ENCODE measurements around the gene PARS2. TPM values are rescaled to one million over a fixed set of nuclear protein-coding genes. Genes with fewer than 3 reads are reported as not detected.

The PARS2 gene
- polyA plus RNA-seq, 2 of the 4 experiments (the other 2 are of a cell fraction), result 2.3 to 2.9 TPM

GRCh38 chr1:54766726-54767125, 2.4 kb upstream of the PARS2 start:
- no peak for ATAC-seq
- H3K4me1 ChIP-seq, result no peaks in the 10 kb centered on the region
- no peak overlapping the region for H3K4me3 ChIP-seq
- H3K4me2 ChIP-seq, result no peak overlapping the region
- FAIRE-seq, result no peak
- no peaks in the 10 kb centered on the region for H3K9me3 ChIP-seq
- no peak for DNase-seq (ENCODE audit: low read depth in 1 of 2, low spot score in 1 of 2)
- H3K27ac ChIP-seq, result no peak overlapping the region
- POLR2A ChIA-PET, result no interaction called here
- CTCF ChIA-PET, result no interaction called here
- TF ChIP-seq MYC (IDR thresholded peaks at IDR 0.05; ENCODE audit: borderline replicate concordance, low read length), result no peak
- TF ChIP-seq, protein P1, sequence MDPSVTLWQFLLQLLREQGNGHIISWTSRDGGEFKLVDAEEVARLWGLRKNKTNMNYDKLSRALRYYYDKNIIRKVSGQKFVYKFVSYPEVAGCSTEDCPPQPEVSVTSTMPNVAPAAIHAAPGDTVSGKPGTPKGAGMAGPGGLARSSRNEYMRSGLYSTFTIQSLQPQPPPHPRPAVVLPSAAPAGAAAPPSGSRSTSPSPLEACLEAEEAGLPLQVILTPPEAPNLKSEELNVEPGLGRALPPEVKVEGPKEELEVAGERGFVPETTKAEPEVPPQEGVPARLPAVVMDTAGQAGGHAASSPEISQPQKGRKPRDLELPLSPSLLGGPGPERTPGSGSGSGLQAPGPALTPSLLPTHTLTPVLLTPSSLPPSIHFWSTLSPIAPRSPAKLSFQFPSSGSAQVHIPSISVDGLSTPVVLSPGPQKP (IDR thresholded peaks at IDR 0.05; ENCODE audit: low read depth, low read length), result no peak
- TF ChIP-seq USF2 (IDR thresholded peaks at IDR 0.05), result no peak
- TF ChIP-seq EHMT2 (IDR thresholded peaks at IDR 0.05; ENCODE audit: low read depth), result no peak
- no peak for TF ChIP-seq ZC3H11A (IDR thresholded peaks at IDR 0.05)
- WGBS (ENCODE audit: missing lambda C conversion rate), result 34% methylated on average over 4 of the region's 4 CpGs

DNA sequence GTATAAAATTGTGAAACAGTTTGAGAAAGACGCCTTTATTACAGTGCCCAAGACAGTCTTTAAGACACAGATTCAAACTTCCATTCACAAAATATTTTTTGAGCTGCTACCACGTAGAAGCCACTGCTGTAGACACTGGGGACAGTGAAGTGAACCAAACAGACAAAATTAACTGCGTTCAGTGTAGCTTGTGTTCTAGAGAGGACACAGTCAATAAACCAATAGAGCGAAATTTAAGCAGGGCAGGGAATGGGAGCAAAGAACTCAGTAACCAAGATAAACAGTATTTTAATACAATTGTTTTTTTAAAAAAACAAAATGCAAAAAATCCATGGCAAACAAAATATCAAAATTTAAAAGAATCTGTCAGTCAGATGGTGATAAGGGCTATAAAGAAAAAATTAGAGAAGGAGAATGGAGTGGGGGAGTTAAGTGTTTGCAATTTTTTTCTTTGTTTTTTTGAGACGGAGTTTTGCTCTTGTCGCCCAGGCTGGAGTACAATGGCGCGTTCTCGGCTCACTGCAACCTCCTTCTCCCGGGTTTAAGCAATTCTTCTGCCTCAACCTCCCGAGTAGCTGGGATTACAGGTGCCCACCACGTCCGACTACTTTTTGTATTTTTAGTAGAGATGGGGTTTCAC, 719 bp upstream of the PARS2 start:
- Histone ChIP-seq H3K9me3 (no peaks in the 10 kb centered on the region), H3K4me3 (peak overlapping the region; percentile 44), H3K4me1 (no peaks in the 10 kb centered on the region), H3K4me2 (peak overlapping the region; percentile 72), H3K27ac (peak overlapping the region; percentile 41 to 78; a peak in 5 of 6 replicates)
- WGBS (ENCODE audit: missing lambda C conversion rate), result 40% methylated on average over 13 of the region's 13 CpGs
- ChIA-PET CTCF (interaction anchor here (0.7 to 1.0 kb wide), 2 partner anchors 9 to 185 kb away, joined by 3 read pairs; no protein-coding TSS in a partner anchor), POLR2A (no interaction called here)
- no peak for FAIRE-seq
- DNase-seq (ENCODE audit: low read depth in 1 of 2, low spot score in 1 of 2), result no peak
- peak; percentile 46 to 52 for ATAC-seq
- no peak for TF ChIP-seq RAD21 (conservative IDR thresholded peaks at IDR 0.05 in 1 of 2, IDR thresholded peaks at IDR 0.05 in 1 of 2)
- TF ChIP-seq CBX8 (IDR thresholded peaks at IDR 0.05), result no peak
- TF ChIP-seq FOSB (CRISPR knock-in tag; IDR thresholded peaks at IDR 0.05), result no peak
- TF ChIP-seq TP53 (CRISPR knock-in tag; IDR thresholded peaks at IDR 0.05), result no peak
- no peak for TF ChIP-seq PBX3 (IDR thresholded peaks at IDR 0.05)

DNA sequence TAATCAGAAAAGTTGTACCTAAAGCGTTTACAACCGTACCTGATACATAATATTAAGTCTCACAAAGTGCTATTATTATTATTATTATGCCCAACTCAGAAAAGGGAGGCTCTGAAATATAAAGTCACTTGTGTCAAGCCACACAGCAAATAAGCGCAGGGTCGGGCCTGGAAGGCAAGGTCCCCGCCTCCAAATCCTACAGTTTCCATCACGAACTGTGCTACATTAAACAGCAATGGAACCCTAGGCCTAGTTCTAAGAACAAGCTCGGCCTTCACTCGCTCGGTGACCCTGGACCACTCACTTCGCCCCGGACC, 549 bp downstream of the PARS2 start:
- Histone ChIP-seq H3K4me2 (peak overlapping the region; percentile 88), H3K9me3 (no peaks in the 10 kb centered on the region), H3K4me3 (peak overlapping the region; percentile 70), H3K27ac (peak overlapping the region; percentile 81 to 89), H3K4me1 (no peaks in the 10 kb centered on the region)
- CTCF ChIA-PET, result no interaction called here
- WGBS (ENCODE audit: missing lambda C conversion rate), result 5% methylated on average over 9 of the region's 11 CpGs
- ATAC-seq (peak; percentile 7 to 12; a peak in 3 of 6 replicates), DNase-seq (ENCODE audit: low read depth in 1 of 2, low spot score in 1 of 2) (peak in 1 of 2 experiments; percentile 7), FAIRE-seq (no peak)
- TF ChIP-seq POLR2A (IDR thresholded peaks at IDR 0.05; ENCODE audit: low read length), result no peak
- no peak for TF ChIP-seq USF2 (IDR thresholded peaks at IDR 0.05)
- no peak for TF ChIP-seq EHF (CRISPR knock-in tag; IDR thresholded peaks at IDR 0.05)
- TF ChIP-seq, protein P2, sequence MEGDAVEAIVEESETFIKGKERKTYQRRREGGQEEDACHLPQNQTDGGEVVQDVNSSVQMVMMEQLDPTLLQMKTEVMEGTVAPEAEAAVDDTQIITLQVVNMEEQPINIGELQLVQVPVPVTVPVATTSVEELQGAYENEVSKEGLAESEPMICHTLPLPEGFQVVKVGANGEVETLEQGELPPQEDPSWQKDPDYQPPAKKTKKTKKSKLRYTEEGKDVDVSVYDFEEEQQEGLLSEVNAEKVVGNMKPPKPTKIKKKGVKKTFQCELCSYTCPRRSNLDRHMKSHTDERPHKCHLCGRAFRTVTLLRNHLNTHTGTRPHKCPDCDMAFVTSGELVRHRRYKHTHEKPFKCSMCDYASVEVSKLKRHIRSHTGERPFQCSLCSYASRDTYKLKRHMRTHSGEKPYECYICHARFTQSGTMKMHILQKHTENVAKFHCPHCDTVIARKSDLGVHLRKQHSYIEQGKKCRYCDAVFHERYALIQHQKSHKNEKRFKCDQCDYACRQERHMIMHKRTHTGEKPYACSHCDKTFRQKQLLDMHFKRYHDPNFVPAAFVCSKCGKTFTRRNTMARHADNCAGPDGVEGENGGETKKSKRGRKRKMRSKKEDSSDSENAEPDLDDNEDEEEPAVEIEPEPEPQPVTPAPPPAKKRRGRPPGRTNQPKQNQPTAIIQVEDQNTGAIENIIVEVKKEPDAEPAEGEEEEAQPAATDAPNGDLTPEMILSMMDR (IDR thresholded peaks at IDR 0.05), result no peak
- no peak for TF ChIP-seq PHF8 (IDR thresholded peaks at IDR 0.05; ENCODE audit: borderline replicate concordance, low read depth)
- TF ChIP-seq GATA3 (IDR thresholded peaks at IDR 0.05; ENCODE audit: borderline replicate concordance), result no peak
- no peak for TF ChIP-seq SMC3 (IDR thresholded peaks at IDR 0.05)
- no peak for TF ChIP-seq RAD21 (conservative IDR thresholded peaks at IDR 0.05 in 1 of 2, IDR thresholded peaks at IDR 0.05 in 1 of 2)
- POLR2A ChIA-PET, result no interaction called here

Measured in A549 (cell line).